ENCODE results near the gene GRB10.
"Not testable (repeated sequence)": the region's sequence is repeated elsewhere in the genome, so short reads cannot be mapped to it uniquely, and the experiment has no call there.

GRB10 gene

DNA sequence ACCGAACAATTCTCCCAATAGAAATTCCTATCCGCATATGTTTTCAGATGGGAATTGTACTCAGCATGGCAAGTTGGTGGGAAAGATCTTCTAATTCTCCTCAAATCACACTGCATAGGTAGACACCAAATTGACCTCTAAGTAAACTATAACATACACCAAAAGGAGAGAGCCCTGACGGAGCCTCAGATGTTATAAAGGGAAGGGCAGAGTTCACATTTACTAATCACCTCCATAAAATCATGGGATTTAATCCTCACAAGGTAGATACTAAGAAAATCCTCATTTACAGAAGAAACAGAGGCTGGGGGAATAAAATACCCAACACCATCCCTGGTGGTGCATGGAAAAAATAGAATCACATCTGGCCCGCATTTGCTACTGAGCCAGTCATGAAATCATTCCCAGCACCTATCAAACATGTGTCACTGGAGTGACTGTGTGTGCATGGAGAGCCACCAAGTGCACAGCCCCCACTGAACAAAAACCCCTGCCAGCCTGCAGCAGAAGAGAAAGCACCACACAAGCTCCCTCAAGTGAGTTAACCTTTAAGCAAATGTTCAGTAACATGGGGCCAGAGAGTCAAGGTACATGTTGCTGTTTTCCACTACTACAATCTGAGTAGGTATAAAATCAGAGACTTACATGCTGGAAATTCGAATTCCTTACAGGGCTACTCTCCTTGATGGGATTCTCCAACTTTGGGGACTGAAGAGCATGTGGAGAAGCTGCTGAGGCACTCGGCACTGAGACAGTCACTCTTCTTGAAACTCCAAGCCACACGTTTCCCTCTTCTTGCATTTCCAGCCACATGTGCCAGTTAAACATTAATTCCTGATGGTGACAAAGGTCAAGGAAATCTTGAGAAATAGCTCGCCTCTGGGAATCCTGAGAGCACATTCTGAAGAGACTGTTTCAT is 217.8 kb downstream of the GRB10 start, which contains the start of gene DDC:
Gene DDC (minus strand): TSS at position 766 of the 919 bp plus-strand sequence. CDS start 21,320 bp downstream, outside the sequence.
- no peak for DNase-seq

DNA sequence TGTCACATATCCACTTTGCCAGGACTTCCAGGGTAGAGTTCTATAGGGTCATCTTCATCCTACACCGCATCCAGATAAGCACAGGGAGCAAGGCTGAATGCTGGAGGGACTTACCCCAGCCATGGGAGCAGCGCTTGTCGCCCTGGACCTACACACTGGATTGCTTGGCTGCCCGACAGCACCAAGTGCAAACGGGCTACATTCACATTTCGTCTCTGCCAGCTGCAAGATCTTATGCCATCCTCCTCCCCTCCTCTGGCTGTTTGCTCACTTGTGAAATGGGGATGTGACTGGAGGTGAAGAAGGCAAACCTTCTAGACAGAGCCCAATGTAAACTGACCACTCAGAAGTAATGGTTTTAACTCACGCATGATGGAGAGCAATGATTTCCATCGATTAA is 218.5 kb downstream of the GRB10 start:
- DNase-seq: no peak

DNA sequence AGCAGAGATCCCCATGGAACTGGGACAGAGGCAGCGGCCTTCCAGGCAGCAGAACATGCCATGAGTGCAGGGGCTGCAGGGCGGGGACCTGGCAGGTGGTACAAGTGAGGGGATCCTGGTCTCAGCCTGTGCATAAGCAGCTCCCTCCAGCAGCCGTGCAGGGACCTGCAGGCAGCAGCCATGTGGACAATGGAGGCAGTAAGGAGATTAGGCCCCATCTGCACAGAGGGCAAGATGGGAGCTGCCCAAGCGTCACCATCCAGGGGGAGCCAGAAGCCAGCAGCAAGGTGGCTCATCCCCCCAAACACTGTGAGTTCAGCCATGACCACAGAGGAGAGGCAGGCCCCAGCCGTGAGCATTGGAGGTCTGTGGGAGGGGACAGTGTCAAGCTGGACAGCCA is 220.6 kb downstream of the GRB10 start:
- DNase-seq: no peak

DNA sequence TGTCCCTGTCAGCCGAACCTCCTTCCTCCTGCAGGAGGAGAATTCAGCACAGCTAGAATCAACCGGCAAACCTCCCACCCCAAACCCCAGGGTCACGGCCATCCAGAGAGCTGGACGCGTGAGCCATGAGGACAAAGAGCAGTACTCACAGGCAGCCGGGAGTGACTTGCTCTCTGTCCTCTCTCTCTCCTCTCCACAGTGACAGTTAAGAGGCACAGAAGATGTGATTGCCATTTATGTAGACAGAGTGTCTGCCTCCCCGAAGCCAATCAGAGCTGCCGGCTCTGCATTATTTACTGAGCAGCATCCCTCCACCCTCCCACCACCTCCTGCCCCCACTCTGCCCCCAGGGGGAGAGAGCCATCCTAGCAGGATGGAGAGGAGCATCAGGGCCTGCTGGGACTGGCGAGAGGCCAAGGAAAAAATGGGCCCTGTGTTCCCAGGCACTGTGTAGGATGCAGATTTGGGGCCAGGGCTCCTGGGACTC is 221.8 kb downstream of the GRB10 start:
- no peak for DNase-seq

DNA sequence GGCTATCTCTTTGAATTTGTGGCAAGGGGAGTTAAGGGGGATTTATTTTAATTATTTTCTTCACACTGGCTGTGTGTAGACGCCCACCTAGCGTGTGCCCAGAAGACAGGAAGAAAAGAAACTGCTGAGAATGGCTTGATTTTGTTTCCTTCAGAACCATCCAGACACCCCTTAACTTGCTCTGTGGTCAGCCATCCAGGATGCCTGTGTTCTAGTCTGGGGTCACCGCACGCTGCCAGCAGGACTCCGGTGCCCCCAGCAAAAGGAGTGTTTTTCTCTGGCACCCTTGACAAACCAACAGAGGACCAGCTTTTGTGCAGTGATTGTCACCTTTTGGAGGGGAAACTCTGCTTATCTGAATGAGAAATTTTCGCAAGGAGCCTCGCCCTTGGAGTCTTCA is 222.8 kb downstream of the GRB10 start:
- DNase-seq: no peak

DNA sequence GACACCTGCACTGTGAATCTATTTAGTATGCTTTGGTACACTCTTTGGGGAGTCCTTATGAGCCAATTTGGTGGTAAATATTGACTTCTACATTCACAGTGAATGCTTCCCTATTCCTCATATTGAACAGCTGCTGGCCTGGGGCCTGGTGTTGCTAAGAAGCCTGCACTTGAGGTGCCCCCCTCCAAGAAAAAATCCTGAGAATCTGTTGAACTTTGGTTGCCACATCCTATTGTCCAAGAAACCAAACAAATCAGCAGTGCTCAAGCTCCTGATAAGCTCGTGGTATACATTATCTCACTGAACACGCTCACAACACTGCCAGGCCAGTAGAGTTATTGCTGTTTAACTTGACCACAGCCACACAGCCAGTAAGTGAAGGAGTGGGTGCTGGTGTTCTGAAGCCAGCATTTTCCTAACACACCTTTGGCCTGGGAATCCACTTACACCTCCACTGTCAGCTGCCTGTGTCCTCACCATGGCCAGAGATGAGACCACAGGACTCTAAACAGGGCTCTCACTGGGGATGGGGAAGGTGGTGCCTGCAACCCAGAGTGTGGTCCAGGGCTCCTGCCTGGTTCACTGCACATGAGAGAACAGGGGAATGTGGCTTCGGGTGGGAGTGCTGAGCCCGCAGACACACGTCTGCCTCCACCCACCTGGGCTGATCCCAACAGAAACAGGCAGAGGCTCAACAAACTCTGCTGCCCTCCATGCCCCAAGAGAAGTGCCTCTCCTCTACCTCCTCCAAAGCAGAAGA is 224.2 kb downstream of the GRB10 start:
- DNase-seq: no peak

DNA sequence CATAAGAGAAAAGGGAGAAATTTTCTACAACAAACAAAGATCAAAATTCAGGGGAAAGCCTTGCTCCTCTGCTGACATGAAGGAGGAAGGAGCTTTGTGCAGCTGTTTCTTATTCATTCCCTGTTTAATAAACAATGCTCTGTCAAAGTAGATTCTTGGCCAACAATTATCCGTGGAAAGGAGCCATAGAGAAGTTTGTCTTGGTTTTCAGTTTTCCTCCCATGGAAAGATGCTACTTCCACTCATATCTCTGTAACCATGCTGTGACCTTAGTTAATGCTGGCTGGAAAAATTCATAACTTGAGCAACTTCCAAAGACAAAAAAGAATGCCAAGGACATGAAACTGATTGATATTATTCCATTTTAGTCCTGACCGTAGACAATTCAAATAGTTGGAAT is 225.6 kb downstream of the GRB10 start:
- no peak for DNase-seq

DNA sequence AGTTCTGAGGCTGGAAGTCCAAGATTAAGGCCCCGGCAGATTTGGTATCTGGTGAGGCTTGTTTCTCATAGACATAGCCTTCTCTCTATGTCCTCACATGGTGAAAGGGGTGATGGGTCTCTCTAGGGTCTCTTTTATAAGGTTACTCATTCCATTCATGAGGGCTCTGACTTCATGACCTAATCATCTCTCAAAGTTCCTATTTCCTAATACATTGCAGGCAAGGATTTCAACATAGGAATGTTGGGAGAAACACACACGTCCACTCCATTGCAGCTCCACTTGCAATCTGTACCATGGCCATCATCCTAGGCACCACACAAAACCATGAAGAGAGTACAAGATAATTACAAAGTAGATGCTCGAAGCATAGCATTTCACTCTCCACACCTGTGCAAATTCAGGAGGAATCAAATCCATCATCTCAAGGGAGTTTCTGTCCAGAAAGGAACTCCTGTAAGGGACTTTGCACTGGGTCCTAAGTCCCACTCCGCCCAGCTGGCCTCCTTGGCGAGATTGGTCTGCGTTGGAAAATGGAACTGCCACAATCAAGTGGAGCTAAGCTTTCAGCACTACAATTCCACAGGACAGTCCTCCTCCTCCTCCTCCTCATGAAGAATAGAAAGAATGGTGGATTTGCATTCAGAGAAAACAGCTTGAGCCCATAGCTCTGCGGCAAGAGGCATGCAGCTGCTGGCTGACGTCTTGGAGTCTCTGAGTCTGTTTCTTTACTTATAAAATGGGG is 226.3 kb downstream of the GRB10 start:
- no peak for DNase-seq

DNA sequence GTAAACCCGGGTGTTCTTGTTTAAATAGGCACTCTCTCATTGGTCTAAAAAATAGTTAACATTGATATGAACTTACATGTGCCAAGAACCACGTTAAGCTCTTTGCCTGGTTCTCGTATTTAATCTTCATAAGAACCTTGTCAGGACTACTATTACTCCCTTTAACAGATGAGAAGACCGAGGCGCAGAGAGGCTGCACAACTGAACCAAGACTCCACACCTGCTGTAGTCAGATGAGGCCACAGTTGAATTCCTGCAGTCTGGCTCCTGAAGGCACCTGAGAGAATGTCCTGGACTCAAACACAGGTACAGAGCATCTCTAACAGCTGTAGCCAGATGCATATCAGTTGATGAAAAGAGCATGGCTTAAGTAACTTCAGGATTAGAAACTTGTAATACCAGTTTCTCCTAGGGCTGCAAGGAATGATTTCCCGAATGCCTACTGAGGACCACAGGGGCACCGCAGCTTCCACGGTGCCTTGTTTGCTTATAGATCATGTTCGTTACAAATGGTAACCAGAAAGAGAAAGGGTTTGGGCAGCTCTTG is 227.0 kb downstream of the GRB10 start:
- no peak for DNase-seq

DNA sequence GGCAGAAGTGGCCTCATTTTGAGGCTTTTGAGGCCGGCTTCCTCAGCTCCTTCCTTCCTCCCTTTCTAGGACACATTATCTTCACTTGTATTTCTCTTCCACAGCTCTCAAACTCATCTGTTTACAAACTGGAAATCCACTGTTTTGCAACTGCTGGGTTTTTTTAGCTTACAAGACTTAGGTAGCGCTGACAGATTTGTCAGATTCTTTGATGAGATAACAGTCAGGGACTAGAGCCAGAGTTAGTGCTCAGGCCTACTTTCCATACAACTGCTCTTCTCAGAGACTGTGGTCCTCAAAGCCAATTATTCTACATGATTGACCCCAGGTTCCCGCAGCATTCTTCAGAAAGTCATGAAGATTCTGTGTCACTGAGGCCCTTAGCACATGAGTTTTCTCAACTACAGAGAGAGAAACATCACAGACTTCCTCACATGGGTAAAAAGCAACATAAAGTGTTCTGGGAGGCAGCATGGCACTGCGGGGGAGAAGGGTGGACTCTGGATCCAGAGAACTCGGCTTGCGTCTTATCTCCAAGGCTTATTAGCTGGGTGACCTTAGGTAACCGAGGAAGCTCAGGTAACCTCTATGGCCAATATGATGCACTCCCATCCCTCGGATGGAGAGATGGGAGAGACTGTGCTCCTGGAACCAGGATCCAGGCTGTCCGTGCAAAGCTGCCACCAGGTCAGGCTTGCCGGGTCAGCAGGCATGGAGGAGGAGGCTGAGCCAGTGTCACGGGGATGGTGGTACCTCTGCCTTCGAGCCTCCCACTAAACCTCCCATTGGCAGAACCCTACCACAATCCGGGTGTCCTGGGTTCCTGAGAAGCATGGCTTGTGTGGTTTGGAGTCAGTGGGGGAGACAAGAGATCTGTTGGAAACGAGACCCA is 228.0 kb downstream of the GRB10 start:
- no peak for DNase-seq

DNA sequence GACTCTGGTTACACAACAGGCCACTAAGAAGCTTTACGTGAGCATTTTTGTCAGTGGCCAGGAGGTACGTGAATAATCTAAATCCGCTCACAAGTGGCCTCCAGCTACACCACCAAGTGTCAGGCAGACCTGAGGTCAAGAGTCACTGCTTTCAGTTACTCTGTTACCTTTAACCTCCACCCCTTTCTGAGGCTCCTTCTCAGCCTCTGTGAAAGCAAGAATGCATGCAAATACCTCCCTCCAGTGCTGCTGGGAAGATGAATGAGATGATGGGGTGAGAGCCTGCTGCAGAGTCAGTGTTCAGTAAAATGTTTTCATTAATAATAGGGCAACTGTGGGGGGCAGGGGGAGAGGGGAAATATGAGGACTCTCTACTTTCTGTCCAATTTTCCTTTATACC is 228.7 kb downstream of the GRB10 start:
- DNase-seq: no peak

DNA sequence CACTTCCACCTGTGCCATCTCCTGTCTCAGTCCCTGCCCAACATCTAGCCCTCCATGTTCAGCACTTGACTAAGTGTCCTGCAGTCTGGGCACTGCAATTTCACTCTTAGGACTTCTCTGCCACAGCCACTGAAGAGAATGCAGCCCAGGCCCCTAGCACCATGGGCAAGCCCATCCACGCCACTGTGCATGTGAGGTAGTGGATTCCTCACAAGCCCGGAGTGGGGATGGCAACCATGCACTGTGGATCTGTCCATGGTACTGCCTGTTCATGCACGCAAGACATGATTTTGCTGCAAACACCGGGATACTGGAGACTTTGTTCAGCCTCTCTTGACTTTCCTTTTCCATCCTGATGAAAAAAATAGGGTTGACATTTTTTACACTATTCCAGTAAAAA is 229.8 kb downstream of the GRB10 start:
- no peak for DNase-seq

DNA sequence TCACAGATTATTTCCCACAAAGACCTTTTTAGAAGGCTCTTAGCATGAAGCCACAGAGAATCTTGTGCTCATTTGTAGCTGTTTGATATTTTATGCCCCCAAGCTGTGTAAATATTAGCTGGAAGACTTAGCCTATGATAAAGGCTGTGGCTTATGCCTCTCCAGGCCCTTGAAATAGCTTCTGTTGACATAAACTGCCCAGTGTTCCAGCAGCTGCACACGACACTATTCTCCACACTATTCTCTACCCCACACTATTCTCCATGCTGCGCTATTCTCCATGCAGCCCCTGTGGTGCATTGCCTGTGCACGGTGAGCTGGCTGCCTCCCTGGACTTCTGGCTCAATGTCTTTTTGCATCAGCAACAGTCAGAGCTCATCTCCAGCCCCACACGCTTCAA is 230.6 kb downstream of the GRB10 start:
- DNase-seq: no peak

DNA sequence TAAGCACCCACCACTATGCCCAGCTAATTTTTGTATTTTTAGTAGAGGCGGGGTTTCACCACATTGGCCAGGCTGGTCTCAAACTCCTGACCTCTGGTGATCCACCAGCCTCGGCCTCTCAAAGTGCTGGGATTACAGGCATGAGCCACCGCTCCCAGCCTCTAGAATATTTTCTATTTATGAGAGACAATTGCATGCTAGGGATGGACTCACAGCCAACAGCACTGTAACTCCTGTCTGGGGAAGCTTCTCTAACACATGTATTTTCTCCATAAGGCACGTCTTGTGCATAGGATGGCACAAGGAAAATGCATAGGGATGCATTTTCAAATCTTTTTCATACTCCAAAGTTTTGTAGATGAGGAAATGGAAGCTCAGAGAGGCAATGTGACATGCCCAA is 237.1 kb downstream of the GRB10 start:
- DNase-seq: not testable (repeated sequence)

DNA sequence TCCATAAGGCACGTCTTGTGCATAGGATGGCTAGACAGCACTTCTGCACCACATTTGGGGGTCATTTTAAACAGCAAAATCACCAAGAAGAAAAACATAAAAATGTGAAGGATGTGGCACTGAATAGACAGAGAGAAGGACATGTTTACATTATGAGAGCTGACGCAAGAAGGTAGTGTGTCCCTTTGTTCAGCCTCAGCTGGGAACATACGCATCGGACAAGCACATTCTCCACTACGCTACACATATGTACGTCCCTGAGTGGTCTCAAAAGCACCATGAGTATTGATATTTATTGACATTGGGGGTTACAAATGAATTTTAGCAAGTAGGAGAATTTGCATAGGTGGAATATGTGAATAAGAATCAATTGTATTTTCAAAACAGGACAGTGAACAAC is 237.7 kb downstream of the GRB10 start:
- DNase-seq: no peak

DNA sequence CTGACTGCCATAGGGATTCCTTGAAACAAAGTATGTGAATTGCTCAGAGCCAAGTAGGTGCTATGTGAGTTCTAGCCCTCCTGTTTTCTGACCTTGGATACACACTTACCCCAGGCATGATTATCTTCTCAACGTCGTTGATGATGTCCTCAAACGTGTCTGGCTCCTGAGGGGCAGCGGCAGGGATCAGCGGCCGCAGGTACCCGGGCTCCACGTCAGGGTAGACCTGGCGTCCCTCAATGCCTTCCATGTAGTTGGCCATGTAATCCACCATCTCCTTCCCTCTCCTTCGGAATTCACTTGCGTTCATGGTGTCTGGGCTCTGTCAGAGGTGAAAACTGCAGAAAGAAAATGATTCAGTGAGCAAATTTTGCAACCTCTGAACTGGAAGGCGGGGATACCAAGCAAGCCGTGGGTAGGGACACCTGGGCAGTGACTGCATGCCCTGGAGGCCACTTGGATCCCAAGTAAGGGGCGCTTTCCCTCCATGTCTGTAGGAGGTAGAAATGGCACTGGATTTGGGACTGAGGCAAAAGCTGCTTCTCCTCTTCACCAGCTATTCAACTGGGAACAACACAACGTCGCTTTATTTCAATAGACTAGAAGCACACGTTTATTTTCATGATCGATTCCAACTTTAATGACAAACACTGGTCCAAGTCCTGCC is 238.8 kb downstream of the GRB10 start:
- no peak for DNase-seq

DNA sequence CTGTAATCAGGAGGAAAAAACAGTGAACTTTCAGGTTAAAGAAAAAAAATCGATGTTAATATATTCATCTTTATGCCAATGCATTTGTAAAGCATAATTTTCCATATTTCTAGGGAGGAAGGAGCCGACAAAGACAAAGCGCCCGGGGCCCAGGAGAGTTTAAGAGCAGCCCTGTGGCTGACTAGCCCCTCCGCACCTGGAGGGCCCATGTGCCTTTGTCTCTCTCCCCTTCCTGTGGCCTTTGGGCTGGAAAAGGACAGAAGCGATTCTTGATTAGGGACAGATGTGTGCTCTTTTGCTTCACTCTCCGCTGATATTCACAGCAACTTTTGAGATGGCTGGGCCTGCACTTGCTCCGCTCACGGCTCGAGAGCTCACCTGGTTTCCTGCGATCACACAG is 240.6 kb downstream of the GRB10 start:
- no peak for DNase-seq

DNA sequence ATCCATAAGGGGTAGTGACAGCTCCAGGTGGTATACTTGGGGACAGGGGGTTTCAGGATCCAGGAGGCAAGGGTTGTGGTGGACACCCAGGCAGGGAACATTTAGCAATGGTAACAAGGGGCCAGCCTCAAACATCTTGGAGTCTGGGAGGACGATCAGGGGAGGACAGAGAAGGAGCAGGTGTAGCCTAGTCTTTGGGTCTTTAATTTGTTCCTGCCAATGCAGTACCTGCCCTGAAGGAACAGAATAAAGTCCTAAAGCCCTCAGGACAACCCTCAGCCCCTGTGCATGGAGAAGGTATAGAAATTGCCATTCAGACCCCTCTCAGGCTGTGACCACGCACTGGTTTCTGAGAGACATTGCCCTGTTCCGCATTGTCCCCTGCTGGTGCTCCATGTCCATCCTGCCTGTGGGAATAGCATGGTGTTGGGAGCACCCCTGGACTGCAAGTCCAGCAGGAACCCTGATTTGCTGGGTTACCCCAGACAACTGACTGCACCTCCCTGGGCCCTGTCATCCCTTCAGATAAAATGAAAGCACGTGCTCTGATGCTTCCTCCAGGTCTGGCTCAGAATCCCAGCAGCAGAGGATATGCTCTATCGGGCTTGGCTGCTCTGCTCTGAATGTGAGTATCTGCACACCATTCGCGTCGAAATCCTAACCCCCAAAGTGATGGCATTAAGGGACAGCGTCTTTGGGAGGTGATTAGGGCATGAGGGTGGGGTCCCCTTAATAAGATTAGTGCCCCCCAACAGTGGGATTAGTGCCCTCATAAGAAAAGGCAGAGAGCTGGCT is 241.7 kb downstream of the GRB10 start:
- no peak for DNase-seq

Data from activated CD4-positive, alpha-beta T cell treated with anti-CD3 and anti-CD28 coated beads, Interleukin-10, Interleukin-2, amounts not matched to agents 100 ng/mL and 50 ng/mL, durations not matched to agents 16 hours and 8 hours (primary cell).